D721Med (cell line): Measurements from ENCODE around the gene LNX1.

ENCODE experiments used
- DNase-seq: peaks from one replicate; pipeline ENCODE4 v3.0.0; 2011; ENCODE audit warnings: low spot score; ENCODE audit not compliant: insufficient read length
- FAIRE-seq: peaks from 2 replicates; lab custom pipeline; 2011; peaks lifted over from hg19 to GRCh38; lab: Jason Lieb, UNC
- TF ChIP-seq, protein P1 (sequence below): IDR thresholded peaks from 2 replicates; pipeline ENCODE4 v1.5.1; 2012; ENCODE audit warnings: mild to moderate bottlenecking, control low read depth; ENCODE audit not compliant: insufficient read depth; ENCODE audit errors: missing control alignments

The LNX1 gene

DNA sequence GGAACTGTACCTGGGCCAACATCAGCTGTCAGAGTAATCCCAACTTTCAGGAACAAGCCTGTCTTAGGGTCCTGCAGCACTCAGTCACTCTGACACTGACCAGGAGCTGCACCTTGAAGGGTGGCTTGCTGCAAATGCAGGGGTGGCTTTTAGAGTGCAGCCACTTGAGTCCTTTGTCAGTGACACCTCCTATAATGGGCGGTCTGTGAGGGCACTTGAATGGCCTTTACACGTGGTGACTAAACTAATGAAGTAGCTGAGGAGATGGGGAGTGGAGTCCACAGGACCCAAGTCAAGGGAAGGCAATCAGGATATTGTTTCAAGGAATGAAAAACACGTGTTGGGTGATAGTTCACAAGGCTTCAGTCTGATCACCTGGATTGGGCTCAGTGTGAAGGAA, 11.1 kb upstream of the LNX1 start:
- TF ChIP-seq, protein P1, sequence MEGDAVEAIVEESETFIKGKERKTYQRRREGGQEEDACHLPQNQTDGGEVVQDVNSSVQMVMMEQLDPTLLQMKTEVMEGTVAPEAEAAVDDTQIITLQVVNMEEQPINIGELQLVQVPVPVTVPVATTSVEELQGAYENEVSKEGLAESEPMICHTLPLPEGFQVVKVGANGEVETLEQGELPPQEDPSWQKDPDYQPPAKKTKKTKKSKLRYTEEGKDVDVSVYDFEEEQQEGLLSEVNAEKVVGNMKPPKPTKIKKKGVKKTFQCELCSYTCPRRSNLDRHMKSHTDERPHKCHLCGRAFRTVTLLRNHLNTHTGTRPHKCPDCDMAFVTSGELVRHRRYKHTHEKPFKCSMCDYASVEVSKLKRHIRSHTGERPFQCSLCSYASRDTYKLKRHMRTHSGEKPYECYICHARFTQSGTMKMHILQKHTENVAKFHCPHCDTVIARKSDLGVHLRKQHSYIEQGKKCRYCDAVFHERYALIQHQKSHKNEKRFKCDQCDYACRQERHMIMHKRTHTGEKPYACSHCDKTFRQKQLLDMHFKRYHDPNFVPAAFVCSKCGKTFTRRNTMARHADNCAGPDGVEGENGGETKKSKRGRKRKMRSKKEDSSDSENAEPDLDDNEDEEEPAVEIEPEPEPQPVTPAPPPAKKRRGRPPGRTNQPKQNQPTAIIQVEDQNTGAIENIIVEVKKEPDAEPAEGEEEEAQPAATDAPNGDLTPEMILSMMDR = no peak
- DNase-seq = no peak
- no peak for FAIRE-seq

DNA sequence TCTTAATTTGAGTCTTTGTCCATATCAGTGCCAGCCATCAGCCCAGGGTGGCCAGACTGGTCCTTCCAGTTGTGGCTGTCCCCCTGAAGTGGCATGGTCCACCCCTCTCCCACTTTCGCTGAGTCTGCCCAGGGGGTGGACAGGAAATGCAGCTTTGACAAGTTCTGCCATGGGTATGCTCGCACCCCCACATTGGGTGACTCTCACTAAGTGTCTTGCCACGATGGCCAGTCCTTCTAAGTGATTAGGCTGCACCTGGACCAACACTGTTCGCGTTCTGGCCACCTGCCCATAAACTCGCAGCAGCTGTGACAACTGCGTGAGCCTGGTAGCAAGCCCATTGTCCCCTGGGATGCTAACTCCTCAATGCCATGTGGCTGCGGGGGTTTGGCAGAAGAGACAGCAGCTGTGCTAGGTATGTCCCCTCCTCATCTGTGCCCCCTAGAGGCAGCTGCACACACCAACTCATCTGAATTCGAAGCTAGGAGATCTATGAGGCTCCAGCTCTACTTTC, 10.0 kb upstream of the LNX1 start:
- DNase-seq = no peak
- TF ChIP-seq, protein P1 = peak; percentile 51
- no peak for FAIRE-seq

DNA sequence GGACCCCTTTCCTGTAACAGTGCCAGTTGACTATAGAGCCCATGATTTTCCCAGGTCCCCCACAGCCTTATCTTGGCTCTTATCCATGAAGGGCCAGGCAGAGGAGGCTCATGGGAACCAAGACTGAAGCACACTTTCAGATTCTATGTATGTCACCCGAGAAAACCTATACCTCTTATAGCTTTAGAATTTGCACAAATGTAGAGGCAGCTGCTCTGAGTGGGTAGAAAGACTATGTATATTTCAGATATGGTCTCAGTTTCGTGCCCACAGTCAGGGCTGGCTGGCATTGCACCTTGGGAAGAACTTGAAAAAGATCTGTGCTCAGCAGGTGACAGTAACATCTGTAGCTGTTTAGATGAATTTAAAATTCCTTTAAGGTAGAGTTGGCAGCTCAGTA, 8.3 kb upstream of the LNX1 start:
- no peak for FAIRE-seq
- DNase-seq = no peak
- TF ChIP-seq, protein P1 = no peak

DNA sequence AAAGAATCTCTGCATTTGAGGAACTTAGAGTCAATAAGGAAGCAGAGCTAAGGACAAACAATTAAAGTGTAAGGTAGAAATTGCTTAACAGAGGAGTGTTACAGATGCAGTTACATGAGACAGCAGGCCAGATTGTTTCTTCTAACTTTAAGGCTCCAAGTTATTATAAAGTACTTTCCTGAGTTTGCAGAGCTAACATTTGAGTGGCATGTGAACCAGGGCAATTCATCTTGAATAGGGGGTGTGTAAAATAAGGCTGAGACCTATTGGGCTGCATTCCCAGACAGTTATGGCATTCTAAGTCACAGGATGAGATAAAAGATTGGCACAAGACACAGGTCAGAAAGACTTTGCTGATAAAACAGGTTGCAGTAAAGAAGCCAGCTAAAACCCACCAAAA, 7.6 kb upstream of the LNX1 start:
- TF ChIP-seq, protein P1 = no peak
- DNase-seq (no peak), FAIRE-seq (no peak)

DNA sequence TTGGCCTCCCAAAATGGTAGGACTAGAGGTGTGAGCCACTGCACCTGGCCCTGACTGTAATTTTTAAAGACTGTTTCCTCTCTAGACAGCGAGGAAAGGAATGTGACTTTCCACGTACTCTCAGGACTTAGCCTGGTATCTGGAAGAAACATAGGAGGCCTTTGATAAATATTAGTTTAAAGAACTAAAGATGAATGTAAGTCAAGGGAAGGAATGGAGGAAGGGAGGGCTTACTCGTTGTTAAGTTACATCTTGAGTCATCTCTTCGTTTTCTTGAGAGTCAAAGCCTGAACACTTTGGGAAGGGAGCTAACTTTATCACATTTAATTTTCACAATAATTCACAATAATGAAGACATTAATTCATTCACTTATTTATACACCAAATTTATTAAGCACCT, 7.2 kb upstream of the LNX1 start:
- FAIRE-seq (no peak), DNase-seq (no peak)
- TF ChIP-seq, protein P1 = no peak

DNA sequence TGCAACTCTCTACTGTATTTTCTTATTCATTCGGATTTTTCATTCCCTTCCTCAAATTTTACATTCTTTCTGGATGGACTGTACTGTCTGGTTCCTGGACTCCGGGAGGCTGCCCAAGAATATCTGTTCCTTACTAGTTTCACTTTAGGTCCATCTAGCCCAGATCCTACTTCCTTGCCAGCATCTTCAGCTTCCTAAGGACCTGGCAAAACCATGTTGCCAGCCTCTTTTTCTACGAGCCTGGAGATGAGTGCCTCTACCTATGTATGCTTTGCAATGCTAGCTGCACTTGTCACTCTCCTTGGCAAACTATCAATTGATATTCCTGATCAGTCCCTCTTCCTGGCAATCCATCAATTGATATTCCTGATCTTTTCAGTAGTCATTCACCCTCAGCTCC, 5.6 kb upstream of the LNX1 start:
- FAIRE-seq (no peak), DNase-seq (no peak)
- TF ChIP-seq, protein P1 = no peak

DNA sequence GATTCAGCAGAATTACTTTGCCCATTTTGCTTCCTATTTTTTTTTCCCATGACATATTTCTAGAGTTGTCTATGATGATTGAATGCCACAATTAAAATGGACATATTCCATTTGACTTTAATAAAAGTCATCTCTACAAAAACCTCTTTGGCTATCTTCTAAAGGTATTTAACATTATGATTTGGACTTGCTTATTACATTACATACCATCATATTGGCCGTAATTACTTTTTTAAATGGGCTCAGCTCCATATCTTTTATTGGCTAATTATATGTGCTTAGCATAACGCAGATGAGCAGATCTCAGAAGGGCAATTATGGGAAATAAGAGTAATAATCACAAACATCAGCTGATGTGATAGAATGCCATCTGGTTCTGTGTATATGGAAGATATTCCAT, 4.5 kb upstream of the LNX1 start:
- FAIRE-seq (no peak), DNase-seq (no peak)
- TF ChIP-seq, protein P1 = no peak
